HepG2 (cell line): ENCODE results near the gene FURIN. TPM values are rescaled to one million over a fixed set of nuclear protein-coding genes. Genes with fewer than 3 reads are reported as not detected.

Source experiments
- ATAC-seq: fragments of 200-7000 bp; cut with Tn5 transposase; 3 replicates; pipeline ENCODE4 v1.9.1; 2020; ENCODE audit warnings: mild to moderate bottlenecking, moderate library complexity
- BruUV-seq: library from RNA; stranded (reverse); fragments of 400-500 nt; replicated peaks from 2 replicates; lab custom pipeline; 2021; lab: Mats Ljungman, UMichigan
- CTCF ChIA-PET: fragments of 300-600 bp; formaldehyde crosslinking; extraction: SDS; loops from one replicate; lab custom pipeline; 2021; ENCODE audit warnings: low total read pairs, inconsistent platforms, low intra/inter-chr PET ratio; lab: Yijun Ruan, JAX
- POLR2A ChIA-PET: fragments of 350-600 bp; sonication (Branson Sonifier 250); formaldehyde crosslinking; loops from one replicate; lab custom pipeline; 2020; ENCODE audit warnings: antibody characterized with exemption, inconsistent platforms; lab: Yijun Ruan, JAX
- DNase-seq: peaks from one replicate; pipeline ENCODE4 v3.0.0-alpha.2; 2015; ENCODE audit warnings: low spot score
- FAIRE-seq: peaks from 3 replicates; lab custom pipeline; 2011; peaks lifted over from hg19 to GRCh38; lab: Jason Lieb, UNC
- H2AFZ ChIP-seq: one replicate; pipeline ENCODE4 v1.6.1; 2011; ENCODE audit warnings: low read length, inconsistent platforms
- H3K27ac ChIP-seq: fragments of 300-600 bp; 3 replicates; pipeline ENCODE4 v1.8.0; 2011; ENCODE audit warnings: mixed run types, mild to moderate bottlenecking, mixed read lengths, low read length, inconsistent platforms; ENCODE audit not compliant: insufficient read depth; ENCODE audit errors: extremely low read length
- H3K27me3 ChIP-seq, 2 experiments: fragments of 200-600 bp in 1 of 2; 2 replicates in 1 of 2; 3 replicates in 1 of 2; pipeline versions ENCODE4 v1.6.0 to v1.8.0; 2011; ENCODE audit warnings: low read length in 2 of 2, mild to moderate bottlenecking in 2 of 2, moderate library complexity in 2 of 2, inconsistent platforms in 1 of 2; ENCODE audit not compliant: insufficient read depth in 2 of 2, control insufficient read depth in 1 of 2
- H3K36me3 ChIP-seq, 2 experiments: fragments of 200-600 bp in 1 of 2; replicated peaks in 1 of 2; 2 replicates in 1 of 2; 3 replicates in 1 of 2; pipeline versions ENCODE4 v1.5.1 to v1.8.0; 2011; ENCODE audit warnings: low read length in 2 of 2, inconsistent platforms in 1 of 2; ENCODE audit not compliant: insufficient read depth in 2 of 2, control insufficient read depth in 1 of 2
- H3K4me1 ChIP-seq: 2 replicates; pipeline ENCODE4 v1.5.1; 2012; ENCODE audit warnings: low read length, inconsistent platforms; ENCODE audit not compliant: insufficient read depth
- H3K4me2 ChIP-seq: 2 replicates; pipeline ENCODE4 v1.6.0; 2011; ENCODE audit warnings: low read depth, low read length, inconsistent platforms
- H3K4me3 ChIP-seq, 3 experiments: fragments of 200-600 bp in 1 of 3; sonication (generic), shearing (Covaris generic) in 1 of 3; replicated peaks in 1 of 3; 2 replicates each; pipeline ENCODE4 v1.5.1; 2011 to 2016; ENCODE audit warnings: low read length in 3 of 3, inconsistent platforms in 2 of 3, low read depth in 2 of 3, mild to moderate bottlenecking in 2 of 3, control low read depth in 1 of 3, mixed read lengths in 1 of 3; ENCODE audit not compliant: insufficient read depth in 1 of 3
- H3K79me2 ChIP-seq: one replicate; pipeline ENCODE4 v1.6.1; 2011; ENCODE audit warnings: low read length, inconsistent platforms; ENCODE audit not compliant: insufficient read depth
- H3K9ac ChIP-seq: 2 replicates; pipeline ENCODE4 v1.6.0; 2011; ENCODE audit warnings: mild to moderate bottlenecking, low read depth, low read length, inconsistent platforms; ENCODE audit not compliant: insufficient read depth
- H3K9me3 ChIP-seq: 2 replicates; pipeline ENCODE4 v1.5.1; 2012; ENCODE audit warnings: mild to moderate bottlenecking, low read length
- H4K20me1 ChIP-seq: 2 replicates; pipeline ENCODE4 v1.6.0; 2011; ENCODE audit warnings: inconsistent platforms, mild to moderate bottlenecking, low read length, moderate library complexity; ENCODE audit not compliant: insufficient read depth
- CTCF ChIP-seq: sonication (generic); formaldehyde crosslinking; IDR thresholded peaks from 2 replicates; pipeline ENCODE4 v1.5.0; 2020; ENCODE audit warnings: mild to moderate bottlenecking, missing genetic modification reagents, moderate library complexity
- GABPB1 ChIP-seq: IDR thresholded peaks from 2 replicates; pipeline ENCODE4 v1.6.1; 2016; ENCODE audit warnings: mild to moderate bottlenecking, missing genetic modification reagents, moderate library complexity, missing compliant biosample characterization
- HDAC1 ChIP-seq: sonication (generic); formaldehyde crosslinking; IDR thresholded peaks from 2 replicates; pipeline ENCODE4 v1.5.1; 2020; ENCODE audit warnings: mild to moderate bottlenecking, missing genetic modification reagents
- HMG20A ChIP-seq: IDR thresholded peaks from 2 replicates; pipeline ENCODE4 v1.6.1; 2016; ENCODE audit warnings: borderline replicate concordance
- KLF15 ChIP-seq: sonication (generic); formaldehyde crosslinking; IDR thresholded peaks from 2 replicates; pipeline ENCODE4 v1.8.1; 2023; ENCODE audit warnings: borderline replicate concordance, mild to moderate bottlenecking, inconsistent platforms, missing genetic modification reagents, mixed read lengths
- MAFK ChIP-seq, 2 experiments: IDR thresholded peaks in 1 of 2; conservative IDR thresholded peaks in 1 of 2; 2 replicates each; pipeline ENCODE4 v1.6.1; 2011; ENCODE audit warnings: improper control_type of control experiment in 2 of 2, low read length in 2 of 2
- MLLT10 ChIP-seq: sonication (generic); formaldehyde crosslinking; IDR thresholded peaks from 2 replicates; pipeline ENCODE4 v1.4.0; 2020; ENCODE audit warnings: missing genetic modification reagents
- MXD1 ChIP-seq: sonication (generic); formaldehyde crosslinking; IDR thresholded peaks from 2 replicates; pipeline ENCODE4 v1.4.0; 2020; ENCODE audit warnings: mild to moderate bottlenecking, missing genetic modification reagents
- NFAT5 ChIP-seq: sonication (generic); formaldehyde crosslinking; IDR thresholded peaks from 2 replicates; pipeline ENCODE4 v1.4.0; 2020; ENCODE audit warnings: missing genetic modification reagents
- NFYC ChIP-seq: IDR thresholded peaks from 2 replicates; pipeline ENCODE4 v1.6.1; 2016; ENCODE audit warnings: missing genetic modification reagents, missing compliant biosample characterization
- NR2C2 ChIP-seq: sonication (generic); formaldehyde crosslinking; IDR thresholded peaks from 2 replicates; pipeline ENCODE4 v1.4.0; 2020; ENCODE audit warnings: missing genetic modification reagents, mild to moderate bottlenecking, moderate library complexity, borderline replicate concordance
- RELA ChIP-seq: sonication (generic); formaldehyde crosslinking; IDR thresholded peaks from 2 replicates; pipeline ENCODE4 v1.4.0; 2020; ENCODE audit warnings: missing genetic modification reagents
- ZNF12 ChIP-seq: sonication (generic); formaldehyde crosslinking; IDR thresholded peaks from 2 replicates; pipeline ENCODE4 v1.5.0; 2020; ENCODE audit warnings: missing genetic modification reagents
- ZNF530 ChIP-seq: sonication (generic); formaldehyde crosslinking; IDR thresholded peaks from 2 replicates; pipeline ENCODE4 v1.5.0; 2020; ENCODE audit warnings: low read depth, mild to moderate bottlenecking, missing genetic modification reagents
- ZNF552 ChIP-seq: sonication (generic); formaldehyde crosslinking; IDR thresholded peaks from 2 replicates; pipeline ENCODE4 v1.9.0; 2022; ENCODE audit warnings: missing genetic modification reagents, mild to moderate bottlenecking, borderline replicate concordance
- WGBS: methylation state at CpG from one replicate; pipeline ENCODE4 v1.1.6; 2017; ENCODE audit warnings: low lambda C conversion rate; 5-methylcytosine and 5-hydroxymethylcytosine counted together
- in situ Hi-C: cut with HindIII; loops from 2 replicates; pipeline ENCODE4 v1.10.0; 2017; ENCODE audit warnings: low pct_unique_long_range_greater_than_20kb; ENCODE audit not compliant: extremely low pct_ligation_motif_present
- intact Hi-C: fragments of 100-400 bp; cut with micrococcal nuclease; formaldehyde crosslinking; loops from one replicate; pipeline ENCODE4 v1.10.0; 2022; ENCODE audit not compliant: unreplicated experiment
- polyA plus RNA-seq, 8 experiments: library from polyadenylated mRNA; depleted of rRNA in 3 of 8; stranded (reverse) in 7 of 8; unstranded in 1 of 8; fragments of >200 nt; fragmentation: Illumina TruSeq in 4 of 8; extraction: Trizol in 4 of 8; gene quantifications; 2 replicates each; pipeline versions ENCODE4 v1.2.1 to v1.2.3, GENCODE V29; 2011 to 2016; ENCODE audit warnings: low read depth in 4 of 8, missing spikeins in 1 of 8, mixed read lengths in 1 of 8; ENCODE audit not compliant: insufficient read depth in 1 of 8
- total RNA-seq, 5 experiments: library from RNA; depleted of rRNA; stranded (reverse); fragments of >200 nt; fragmentation: Illumina TruSeq; extraction: Trizol; gene quantifications; 2 replicates each; pipeline ENCODE4 v1.2.3, GENCODE V29; 2016; ENCODE audit warnings: low read depth in 1 of 5
- TF ChIP-seq, protein P1 (sequence below): fragments of 450-650 bp; IDR thresholded peaks from 2 replicates; pipeline ENCODE4 v1.6.1; 2017; ENCODE audit warnings: mild to moderate bottlenecking

Gene FURIN
- total and polyA plus RNA-seq, 2 of the 13 experiments (the other 11 are each of a cell fraction or from before 2014, with no cell fraction given), result 15.2 to 17.4 TPM

- Histone ChIP-seq H3K4me2 (no peak overlapping the region), H3K9ac (no peak overlapping the region), H3K4me3 (no peak overlapping the region), H3K27ac (no peak overlapping the region), H3K4me1 (peaks cover 73% of the 10 kb centered on the region), H3K27me3 (peaks cover 0 to 62% of the 10 kb centered on the region in 2 experiments), H3K9me3 (no peaks in the 10 kb centered on the region), H2AFZ (no peak overlapping the region), H3K36me3 (no peaks in the 10 kb centered on the region), H4K20me1 (no peaks in the 10 kb centered on the region), H3K79me2 (no peaks in the 10 kb centered on the region)
- intact Hi-C loops, result no loop called here
- BruUV-seq, result no TSS peak
- CTCF ChIA-PET, result no interaction called here
- no peak for DNase-seq
- 54% methylated on average over 3 of the region's 3 CpGs for WGBS
- POLR2A ChIA-PET, result no interaction called here
- in situ Hi-C loops, result no loop called here
- no peak for ATAC-seq
- no peak for FAIRE-seq
- no peak for TF ChIP-seq MLLT10 (CRISPR knock-in tag)
- TF ChIP-seq ZNF552 (CRISPR knock-in tag), result no peak
- TF ChIP-seq ZNF12 (CRISPR knock-in tag), result no peak
- no peak for TF ChIP-seq NFAT5 (CRISPR knock-in tag)
- no peak for TF ChIP-seq CTCF (CRISPR knock-in tag)
- TF ChIP-seq NFYC (CRISPR knock-in tag), result no peak
- TF ChIP-seq RELA (CRISPR knock-in tag), result no peak
- TF ChIP-seq MAFK (conservative IDR thresholded peaks at IDR 0.05 in 1 of 2, IDR thresholded peaks at IDR 0.05 in 1 of 2; ENCODE audit: low read length in 2 of 2), result no peak
- TF ChIP-seq, protein P1, sequence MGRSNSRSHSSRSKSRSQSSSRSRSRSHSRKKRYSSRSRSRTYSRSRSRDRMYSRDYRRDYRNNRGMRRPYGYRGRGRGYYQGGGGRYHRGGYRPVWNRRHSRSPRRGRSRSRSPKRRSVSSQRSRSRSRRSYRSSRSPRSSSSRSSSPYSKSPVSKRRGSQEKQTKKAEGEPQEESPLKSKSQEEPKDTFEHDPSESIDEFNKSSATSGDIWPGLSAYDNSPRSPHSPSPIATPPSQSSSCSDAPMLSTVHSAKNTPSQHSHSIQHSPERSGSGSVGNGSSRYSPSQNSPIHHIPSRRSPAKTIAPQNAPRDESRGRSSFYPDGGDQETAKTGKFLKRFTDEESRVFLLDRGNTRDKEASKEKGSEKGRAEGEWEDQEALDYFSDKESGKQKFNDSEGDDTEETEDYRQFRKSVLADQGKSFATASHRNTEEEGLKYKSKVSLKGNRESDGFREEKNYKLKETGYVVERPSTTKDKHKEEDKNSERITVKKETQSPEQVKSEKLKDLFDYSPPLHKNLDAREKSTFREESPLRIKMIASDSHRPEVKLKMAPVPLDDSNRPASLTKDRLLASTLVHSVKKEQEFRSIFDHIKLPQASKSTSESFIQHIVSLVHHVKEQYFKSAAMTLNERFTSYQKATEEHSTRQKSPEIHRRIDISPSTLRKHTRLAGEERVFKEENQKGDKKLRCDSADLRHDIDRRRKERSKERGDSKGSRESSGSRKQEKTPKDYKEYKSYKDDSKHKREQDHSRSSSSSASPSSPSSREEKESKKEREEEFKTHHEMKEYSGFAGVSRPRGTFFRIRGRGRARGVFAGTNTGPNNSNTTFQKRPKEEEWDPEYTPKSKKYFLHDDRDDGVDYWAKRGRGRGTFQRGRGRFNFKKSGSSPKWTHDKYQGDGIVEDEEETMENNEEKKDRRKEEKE, result no peak
- no peak for TF ChIP-seq ZNF530 (CRISPR knock-in tag)
- TF ChIP-seq HMG20A (CRISPR knock-in tag), result no peak
- TF ChIP-seq KLF15, result no peak
- TF ChIP-seq MXD1 (CRISPR knock-in tag), result no peak
- no peak for TF ChIP-seq HDAC1
- TF ChIP-seq NR2C2, result no peak
- TF ChIP-seq GABPB1, result no peak
These were observed 1.6 kb upstream of the FURIN start for GRCh38 chr15:90866800-90867199.
